ENCODE measurements around the gene NRDE2.
"Not testable (repeated sequence)": the region's sequence is repeated elsewhere in the genome, so short reads cannot be mapped to it uniquely, and the experiment has no call there.

The NRDE2 gene

DNA sequence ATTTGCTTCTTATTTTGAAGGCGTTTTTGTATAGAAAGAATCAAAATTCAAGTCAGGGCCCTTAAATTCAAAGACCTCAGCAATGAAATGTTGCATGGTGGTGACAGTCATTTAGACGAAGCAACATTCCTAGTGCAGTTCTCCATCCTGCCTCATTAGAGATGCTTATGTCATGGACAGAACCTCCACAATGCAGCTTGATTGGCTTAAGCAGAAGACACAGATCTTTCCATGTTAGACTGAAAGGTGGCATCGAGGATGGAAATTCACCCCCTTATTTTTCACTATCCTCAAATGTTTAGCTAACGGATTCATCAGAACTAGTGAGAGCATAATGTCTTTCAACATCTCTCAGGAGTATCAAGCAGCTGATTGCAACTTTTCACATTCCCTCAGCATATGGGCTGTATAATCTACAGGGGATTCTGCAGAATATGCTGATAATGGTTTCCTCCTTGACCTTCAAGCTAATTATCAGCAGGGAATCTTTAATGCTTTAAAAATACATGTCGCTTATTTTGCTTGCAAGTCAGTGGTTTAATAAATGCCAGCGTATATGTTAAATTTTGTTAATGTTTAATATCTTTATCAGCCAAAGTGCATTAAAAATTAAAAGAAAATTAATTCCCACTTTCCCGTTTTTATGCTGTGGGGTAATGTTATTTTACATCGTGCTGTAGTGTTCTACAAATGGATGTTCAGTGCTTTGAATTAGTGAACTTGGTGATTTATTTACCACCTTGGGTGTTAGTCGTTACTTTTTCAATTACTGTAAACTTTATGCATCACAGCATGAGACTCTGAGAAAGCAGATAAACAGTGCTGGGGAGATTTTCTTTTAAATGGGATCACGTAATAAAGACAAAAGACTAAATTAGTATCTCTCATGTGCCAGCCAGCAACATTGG is 12.8 kb upstream of the NRDE2 start:
- DNase-seq = no peak

DNA sequence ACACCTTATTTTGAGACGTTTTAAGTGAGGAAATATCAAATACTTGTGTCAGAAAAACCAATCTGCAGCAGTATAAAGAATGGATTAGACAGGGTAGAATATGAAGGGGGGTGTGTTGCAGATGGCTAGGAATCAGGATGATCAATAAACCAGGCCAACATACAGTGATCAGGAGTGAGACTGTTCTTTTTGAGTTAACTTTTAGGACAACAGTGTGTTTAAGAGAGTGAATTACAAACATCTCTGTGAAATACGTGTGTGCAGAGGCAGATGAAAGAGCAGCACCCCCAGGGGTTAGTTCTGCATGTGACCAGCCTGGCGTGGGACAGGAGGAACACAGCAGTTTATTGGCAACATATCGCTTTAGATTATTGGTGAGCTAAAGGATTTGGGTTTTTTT is 10.6 kb upstream of the NRDE2 start:
- DNase-seq = no peak

DNA sequence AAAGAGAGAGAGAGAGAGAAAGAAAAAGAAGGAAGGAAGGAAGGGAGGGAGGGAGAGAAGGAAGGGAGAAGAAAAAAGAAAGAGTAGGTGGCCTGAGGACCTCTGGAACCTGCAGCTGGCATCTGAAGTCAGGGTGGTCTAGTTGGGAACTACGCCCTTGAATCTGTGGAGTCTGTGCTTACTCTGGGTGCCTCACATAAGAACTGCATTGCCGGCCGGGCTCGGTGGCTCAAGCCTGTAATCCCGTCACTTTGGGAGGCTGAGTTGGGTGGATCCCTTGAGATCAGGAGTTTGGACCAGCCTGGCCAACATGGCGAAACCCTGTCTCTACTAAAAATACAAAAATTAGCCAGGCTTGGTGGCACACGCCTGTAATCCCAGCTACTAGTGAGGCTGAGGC is 10.0 kb upstream of the NRDE2 start:
- DNase-seq = no peak

DNA sequence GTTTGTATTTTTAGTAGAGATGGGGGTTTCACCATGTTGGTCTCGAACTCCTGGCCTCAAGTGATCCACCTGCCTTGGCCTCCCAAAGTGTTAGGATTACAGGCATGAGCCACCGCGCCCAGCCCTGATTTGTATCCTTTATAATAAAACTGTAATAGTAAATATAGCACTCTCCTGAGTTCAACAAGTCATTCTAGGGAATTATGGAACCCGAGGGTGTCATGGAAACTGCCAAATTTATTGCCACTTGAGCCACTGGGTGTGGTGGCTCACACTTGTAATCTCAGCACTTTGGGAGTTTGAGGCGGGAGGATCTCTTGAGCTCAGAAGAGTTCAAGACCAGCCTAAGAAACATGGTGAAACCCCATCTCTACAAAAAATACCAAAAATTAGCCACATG is 9.5 kb upstream of the NRDE2 start:
- not testable (repeated sequence) for DNase-seq

DNA sequence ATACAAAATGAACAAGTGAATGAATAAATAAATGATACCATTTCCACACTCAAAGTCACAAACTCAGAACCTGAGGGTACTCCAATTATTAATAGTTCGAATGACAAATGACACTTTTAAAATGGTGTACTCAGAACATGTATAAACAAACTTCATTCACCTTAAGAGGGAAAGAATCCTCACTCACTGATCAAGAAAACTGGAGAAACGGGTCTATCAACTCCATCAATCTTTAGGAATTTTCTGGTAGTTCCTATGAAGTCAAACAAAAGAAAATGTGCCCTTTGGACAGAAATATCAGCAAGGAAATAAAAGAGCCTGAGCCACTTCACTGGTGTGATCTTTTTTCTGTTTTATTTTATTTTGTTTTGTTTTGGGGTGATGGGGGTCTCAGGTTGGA is 5.2 kb upstream of the NRDE2 start:
- no peak for DNase-seq

DNA sequence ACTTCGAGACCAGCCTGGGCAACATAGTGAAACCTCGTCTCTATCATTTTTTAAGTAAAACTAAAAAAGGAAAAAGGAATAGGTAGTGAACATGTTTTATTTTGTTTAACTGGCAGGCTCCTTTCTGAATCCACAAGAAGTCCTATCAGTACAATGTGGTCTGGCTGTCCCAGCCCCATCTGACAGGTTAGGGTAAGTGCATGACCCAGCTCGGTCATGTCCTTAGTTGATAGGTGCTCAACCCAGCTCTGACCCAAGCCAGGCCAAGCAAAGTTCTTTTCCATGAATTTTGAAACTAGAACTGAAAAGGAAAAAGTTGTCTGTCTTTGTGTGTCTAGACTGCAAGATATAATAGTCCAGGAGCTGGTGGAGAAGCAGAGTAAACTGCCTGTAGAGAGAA is 4.7 kb upstream of the NRDE2 start:
- DNase-seq = no peak

DNA sequence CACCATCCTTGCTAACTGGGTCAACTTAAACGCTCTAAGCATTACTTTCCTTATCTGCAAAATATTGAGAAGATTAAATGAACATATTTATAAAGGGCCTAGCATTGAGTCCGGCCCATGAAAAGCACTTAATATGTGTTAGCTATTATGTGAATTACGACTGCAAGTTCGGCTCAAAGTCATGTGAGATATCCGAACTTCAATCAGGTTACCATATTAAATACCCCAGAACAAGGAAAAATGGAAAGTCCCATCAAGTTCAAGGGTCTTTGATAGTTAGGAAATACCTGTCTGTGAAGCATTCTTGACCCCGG is 487 bp upstream of the NRDE2 start:
- DNase-seq = no peak

DNA sequence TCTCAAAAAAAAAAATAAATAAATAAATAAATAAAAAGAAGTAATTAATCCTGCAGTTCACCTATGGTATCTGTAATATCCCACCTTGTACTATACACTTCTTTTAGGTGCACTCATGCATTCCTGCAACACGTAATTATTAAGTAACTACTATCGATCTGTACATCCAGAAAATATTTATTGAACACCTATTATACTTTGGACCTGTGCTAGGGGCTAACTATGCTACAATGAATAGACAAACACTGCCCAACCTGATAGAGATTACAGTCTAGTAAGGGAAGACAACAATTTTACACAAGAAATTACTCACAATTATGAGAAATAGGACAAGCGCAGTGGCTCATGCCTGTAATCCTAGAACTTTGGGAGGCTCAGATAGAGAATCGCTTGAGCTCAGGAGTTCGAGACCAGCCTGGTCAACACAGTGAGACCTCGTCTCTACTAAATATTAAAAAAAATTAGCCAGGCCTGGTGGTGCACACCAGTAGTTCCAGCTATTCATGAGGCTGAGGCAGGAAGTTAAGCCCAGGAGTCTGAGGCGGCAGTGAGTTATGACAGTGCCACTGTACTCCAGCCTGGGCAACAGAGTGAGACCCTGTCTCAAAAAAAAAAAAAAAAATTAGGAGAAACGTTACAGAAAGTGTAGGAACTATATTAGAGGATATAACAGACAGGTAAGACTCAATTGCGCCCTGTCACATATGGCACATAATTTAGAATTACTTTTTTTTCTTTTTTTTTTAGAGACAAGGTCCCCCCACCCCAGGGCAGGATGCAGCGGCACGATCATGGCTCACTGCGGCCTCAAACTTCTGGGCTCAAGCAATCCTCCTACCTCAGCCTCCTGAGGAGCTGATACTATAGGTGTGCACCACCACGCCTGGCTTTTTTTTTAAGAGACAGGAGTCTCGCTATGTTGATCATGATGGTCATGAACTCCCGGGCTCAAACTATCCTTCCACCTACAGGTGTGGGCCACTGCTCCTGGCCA is 1.2 kb downstream of the NRDE2 start:
- DNase-seq = no peak

DNA sequence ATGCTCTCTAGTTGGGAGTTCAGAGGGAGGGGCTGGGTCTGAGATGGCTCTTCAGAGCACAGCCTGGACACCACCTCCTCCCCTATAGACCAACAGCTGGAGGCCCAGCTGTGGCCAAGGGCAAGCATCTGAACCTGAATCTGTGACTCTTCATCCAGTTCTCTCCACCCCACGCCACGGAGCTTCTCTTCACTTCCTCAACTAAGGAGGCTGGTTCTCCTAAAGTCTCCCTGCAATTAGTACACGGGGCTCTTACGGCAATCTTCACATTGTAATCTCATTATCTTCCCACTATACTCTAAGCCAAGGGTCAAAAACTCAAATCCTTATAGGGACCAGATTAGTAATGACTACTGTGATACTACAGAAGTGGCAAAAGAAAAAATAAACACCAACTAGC is 9.8 kb downstream of the NRDE2 start:
- DNase-seq = no peak

DNA sequence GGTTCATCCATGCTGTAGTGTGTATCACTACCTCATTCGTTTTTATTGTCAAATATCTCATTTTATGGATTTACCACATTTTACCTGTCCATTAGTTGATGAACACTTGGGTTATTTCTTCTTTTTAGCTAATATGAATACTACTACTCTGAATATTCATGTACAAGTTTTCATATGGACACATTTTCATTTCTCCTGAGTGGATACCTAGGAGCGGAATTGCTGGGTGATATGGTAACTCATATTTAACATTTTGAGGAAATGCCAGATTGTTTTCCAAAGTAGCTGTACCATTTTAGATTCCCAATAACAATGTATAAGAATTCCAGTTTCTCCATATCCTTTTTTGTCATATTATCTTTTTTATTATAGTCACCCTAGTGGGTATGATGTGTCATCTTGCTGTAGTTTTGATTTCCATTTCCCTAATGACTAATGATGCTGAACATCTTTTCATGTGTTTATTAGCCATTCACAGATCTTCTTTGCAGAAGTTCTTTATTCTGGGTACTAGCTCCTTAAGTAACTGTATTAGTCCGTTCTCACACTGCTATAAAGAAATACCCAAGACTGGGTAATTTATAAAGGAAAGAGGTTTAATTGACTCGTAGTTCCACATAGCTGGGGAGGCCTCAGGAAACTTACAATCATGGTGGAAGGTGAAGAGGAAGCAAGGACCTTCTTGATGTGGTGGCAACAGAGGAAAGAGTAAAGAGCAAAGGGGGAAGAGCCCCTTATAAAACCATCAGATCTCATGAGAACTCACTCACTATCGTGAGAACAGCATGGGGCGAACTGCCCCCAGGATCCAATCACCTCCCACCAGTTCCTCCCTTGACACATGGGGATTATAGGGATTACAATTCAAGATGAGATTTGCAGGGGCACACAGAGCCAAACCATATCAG is 11.9 kb downstream of the NRDE2 start:
- DNase-seq = no peak

DNA sequence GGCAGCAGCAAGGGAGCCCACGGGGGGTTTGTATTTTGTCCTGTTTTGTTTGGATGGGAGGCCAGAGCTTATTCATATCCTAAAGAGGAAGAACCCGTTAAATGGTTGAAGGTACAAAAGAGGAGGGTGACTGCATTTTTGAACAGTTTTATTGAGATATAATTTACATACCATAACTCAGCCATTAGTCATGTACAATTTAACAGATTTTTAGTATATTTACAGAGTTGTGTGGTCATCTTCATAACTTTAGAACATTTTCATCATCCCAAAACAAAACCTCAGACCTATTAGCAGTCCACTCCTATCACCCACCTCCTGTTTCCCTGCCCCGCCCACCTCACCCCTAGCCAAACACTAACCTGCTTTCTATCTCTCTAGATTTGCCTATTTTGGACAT is 12.6 kb downstream of the NRDE2 start:
- DNase-seq = no peak

DNA sequence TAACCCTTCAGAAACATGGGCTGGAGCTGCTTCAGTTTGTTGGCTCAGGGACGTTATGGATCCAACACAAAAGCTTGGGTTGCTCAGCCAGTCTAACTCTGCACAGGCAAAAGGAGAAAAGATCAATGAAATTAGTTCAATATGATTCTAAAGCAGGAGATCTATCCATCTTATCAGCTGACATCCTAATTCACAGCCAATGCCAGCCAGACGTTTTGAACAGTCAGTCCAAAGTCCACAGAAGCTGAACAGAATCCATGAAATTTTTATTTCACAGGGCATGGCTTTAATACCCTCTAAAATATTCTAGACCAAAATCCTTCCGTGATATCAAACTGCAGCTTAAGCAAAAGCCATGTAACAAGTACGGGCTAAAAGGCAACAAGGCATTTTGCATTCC is 13.7 kb downstream of the NRDE2 start:
- no peak for DNase-seq

DNA sequence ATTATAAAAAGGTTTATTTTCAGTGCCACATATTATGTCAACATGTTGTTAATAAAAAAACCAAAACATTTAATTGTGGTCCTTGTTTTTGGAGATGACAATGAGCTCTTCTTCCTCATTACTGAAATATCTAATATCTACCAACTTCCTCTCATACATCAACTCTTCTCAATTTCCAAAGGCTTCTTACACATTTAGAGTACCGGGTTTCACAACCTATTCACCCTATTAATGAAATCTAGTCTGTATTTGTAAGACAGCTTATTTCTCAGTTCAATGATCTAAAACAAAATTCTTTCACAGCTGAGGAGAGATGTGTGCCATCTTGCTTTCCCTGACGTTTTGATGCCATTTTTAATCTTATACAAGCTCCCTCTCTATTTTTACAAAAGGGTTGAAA is 14.5 kb downstream of the NRDE2 start:
- DNase-seq = no peak

DNA sequence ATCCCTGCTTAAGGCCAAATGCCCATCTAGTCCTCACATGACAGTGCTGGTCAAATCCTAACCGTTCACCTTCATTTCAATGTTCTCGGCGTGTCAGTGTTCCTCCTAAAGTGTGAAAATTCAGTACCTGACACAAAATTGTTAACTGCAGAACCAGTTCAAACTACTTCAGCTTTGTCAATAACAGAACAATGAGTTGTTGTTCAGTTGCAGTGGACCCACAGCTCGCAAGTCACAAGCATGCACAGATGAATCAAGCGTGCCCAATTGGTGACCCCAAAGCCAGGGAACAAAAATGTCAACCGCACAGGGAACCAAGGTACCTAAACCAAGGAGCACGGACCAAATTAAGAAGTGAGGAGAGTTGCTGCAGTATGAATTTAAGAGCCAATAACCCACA is 23.2 kb downstream of the NRDE2 start:
- DNase-seq = no peak

DNA sequence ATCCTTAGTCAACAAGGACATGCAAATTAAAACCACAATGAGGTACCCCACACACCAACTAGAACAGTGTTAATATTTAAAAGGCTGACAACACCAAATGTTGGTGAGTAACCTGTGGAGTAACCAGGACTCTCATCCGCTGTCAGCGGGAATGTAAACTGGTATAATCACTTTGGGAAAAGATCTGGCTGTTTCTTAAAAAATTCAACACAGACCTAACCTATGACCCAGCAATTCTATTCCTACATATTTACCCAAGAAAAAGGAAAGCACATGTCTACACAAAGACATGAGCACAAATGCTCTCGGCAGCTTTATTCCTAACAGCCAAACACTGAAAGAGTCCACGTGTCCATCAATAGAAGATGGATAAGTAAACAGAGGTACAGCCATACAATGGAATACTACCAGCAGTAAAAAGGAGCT is 26.6 kb downstream of the NRDE2 start:
- DNase-seq = no peak

DNA sequence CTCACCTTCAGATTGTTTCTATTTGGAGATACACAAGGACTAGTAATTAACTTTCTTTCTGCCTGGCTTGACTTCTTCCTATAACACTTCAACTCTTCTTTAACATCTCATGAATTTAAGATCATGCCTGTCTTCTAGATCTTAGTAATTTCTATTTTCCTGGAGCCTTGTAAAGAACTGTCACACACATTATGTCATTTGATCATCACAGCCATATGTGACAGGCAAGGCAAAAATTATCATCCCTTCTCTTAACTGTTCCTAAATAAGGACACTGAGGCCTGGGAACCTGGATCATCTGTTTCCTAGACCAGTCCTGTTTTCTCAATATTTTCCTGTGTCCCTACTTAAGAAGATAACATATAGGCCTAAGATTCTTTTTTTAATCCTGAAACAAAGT is 27.2 kb downstream of the NRDE2 start:
- DNase-seq = no peak

DNA sequence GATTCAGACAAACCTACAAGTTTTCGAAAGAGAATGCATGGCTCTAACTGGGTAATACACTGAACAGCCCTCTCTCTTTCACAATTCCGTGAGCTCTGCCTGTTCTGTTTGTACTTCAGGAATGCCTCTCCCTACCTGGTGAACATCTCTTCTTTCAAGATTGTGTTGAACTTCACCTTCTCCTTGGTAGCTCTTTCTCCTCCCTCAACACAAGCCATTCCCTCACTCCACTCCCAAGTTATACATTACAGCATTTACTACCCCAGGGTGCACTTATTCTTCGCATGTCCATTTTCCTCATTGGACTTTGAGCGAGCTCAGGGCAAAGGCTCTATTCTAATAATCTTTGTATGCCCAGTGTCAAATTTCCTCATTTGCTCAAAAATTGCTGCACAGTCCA is 28.3 kb downstream of the NRDE2 start:
- DNase-seq = no peak

DNA sequence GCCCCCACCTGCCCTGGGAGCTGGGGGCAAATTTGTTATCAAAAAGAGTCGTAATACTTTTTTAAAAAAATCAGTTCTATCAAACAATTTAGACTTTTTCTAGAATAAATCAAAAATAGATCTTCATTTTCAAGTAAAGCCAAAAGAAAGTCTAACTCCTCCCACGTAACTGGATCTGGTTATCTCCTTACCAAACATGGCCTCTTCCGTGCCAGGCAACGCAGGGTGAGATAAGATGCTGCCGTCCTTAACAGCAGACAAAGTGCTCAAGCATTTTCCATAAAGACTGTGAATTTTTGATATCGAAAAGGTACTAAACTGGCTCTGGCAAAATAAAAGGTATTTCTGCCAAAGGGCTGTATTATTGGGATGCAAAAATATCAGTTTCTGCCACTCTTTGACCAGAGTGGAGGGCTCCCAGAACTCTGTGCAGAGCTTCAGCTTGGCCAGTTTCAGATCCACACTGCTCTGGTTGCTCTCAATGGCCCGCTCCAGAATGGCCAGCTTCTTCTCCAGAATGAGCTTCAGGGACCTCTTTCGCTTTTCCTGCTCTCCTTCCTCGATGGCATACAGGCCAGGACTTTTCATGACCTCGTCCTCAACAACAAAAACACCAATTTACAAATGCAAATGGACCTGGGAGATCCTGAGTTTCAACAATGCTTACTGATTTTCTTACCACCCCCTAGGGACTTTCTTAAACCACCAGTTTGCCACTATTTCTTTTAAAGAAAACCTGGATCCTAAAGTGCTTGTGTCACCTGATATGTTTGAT is 29.0 kb downstream of the NRDE2 start:
- no peak for DNase-seq

DNA sequence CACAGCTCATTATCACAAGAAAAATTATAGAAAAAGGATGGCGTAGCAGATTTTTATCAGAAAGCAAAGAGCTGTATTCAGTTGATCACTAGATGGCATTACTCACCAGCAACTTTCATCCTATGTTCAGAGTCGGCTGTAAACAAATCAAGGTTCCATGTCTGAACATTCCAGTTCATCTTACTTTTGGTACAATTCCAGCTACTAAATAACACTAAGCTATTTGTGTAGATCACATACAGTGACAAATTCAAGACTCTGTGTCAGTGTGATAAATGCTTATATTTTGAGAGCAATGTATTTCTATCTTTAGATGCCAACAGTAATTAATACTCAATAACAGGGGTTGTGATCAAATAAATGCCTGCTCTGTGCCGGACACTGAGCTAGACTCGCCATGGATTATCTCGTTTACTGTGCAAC is 30.1 kb downstream of the NRDE2 start:
- DNase-seq = no peak

DNA sequence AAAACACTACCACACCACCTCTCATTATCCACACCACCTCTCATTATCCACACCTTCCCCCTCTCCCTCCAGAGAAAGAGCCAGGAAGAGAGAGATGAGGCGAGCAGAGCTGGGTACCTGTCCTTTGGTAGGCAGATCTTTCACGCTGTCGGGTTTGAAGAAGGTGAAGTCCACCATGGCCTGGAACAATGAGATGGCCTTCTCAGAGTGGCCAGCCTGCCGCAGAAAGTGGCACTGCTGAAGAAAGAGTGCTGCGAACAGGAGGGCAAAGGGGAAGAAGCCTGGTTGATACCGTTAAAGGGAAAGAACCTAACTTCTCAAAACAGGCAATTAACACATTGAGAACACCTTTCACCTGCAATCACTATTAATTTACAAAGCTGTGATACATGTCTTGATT is 30.6 kb downstream of the NRDE2 start:
- DNase-seq = no peak

DNA sequence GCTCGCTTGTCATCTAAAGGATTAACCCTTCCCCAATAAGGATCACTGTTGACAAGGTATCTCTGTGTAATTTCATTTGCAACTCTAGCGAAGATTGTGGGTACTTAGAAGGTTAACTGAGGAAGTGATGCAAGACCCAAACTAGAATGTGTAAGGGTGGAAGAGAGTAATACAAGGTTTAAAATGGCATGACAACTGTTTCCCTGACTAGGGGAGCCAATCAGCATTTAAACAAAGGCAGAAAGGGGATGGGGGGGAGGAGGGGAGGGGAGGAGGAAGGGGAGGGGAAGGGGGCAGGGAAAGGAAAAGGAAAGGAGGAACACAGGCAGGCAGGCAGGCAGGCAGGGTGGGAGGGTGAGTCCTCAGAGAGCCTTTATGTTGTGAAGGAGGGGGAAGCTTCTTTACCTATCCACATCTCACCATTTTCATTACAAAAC is 31.1 kb downstream of the NRDE2 start:
- no peak for DNase-seq

DNA sequence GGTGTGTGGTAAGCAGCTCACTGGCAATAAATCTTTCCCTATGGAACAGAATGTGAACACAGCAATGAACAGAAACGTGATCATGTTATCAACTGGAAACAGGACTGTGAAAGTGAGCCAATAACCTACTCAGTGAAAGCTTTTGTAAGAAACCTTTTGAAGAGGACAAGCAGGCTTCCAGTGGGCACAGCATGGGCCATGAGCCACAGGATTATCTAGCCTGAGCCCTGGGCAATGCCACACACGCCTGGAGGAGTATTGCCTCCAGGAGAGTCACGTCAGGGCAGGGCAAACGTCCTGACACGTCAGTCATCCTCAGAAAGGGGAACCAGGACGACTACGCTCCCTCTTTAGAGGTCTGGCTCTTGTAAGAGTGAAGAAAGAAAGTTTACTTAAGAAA is 32.3 kb downstream of the NRDE2 start:
- DNase-seq = no peak

Measured in activated gamma-delta T cell (primary cell).